ENCODE measurements around the gene FAM124B.
"Not testable (repeated sequence)": the region's sequence is repeated elsewhere in the genome, so short reads cannot be mapped to it uniquely, and the experiment has no call there.

GRCh38 chr2:224397100-224397499 is 4.8 kb downstream of the FAM124B start:
- not testable (repeated sequence) for TF ChIP-seq POLR2AphosphoS5, POLR2A (IDR thresholded peaks at IDR 0.05)

Data from breast epithelium (tissue), 3 donors.